IMR-90 (cell line): ENCODE results near the gene PPP1R13B. TPM values are rescaled to one million over a fixed set of nuclear protein-coding genes. Genes with fewer than 3 reads are reported as not detected.

Source experiments
- ATAC-seq: fragments of 200-7000 bp; cut with Tn5 transposase; 2 replicates; pipeline ENCODE4 v1.9.1; 2020; ENCODE audit warnings: low read depth, mild to moderate bottlenecking, moderate library complexity
- BruUV-seq: library from RNA; stranded (reverse); fragments of 400-500 nt; replicated peaks from 2 replicates; lab custom pipeline; 2021; lab: Mats Ljungman, UMichigan
- CTCF ChIA-PET: fragments of 300-600 bp; formaldehyde crosslinking; extraction: SDS; loops from one replicate; lab custom pipeline; 2021; ENCODE audit warnings: antibody characterized with exemption; lab: Yijun Ruan, JAX
- POLR2A ChIA-PET: fragments of 300-600 bp; sonication (Branson Sonifier 250); formaldehyde crosslinking; loops from one replicate; lab custom pipeline; 2022; ENCODE audit warnings: antibody characterized with exemption; ENCODE audit not compliant: unreplicated experiment; lab: Charles Lee
- DNase-seq: peaks from one replicate; pipeline ENCODE4 v3.0.0; 2013
- H2AFZ ChIP-seq: replicated peaks from 2 replicates; pipeline ENCODE3; 2013; ENCODE audit warnings: low read length, mild to moderate bottlenecking; ENCODE audit not compliant: poor library complexity
- H2AK5ac ChIP-seq: 2 replicates; pipeline ENCODE4 v1.6.1; 2013; ENCODE audit warnings: low read depth, low read length, inconsistent platforms
- H2AK9ac ChIP-seq: replicated peaks from 2 replicates; pipeline ENCODE3; 2013; ENCODE audit warnings: mild to moderate bottlenecking, low read depth, low read length, moderate library complexity; ENCODE audit not compliant: poor library complexity
- H2BK120ac ChIP-seq: 2 replicates; pipeline ENCODE4 v1.6.1; 2013; ENCODE audit warnings: low read depth, low read length, inconsistent platforms
- H2BK15ac ChIP-seq: 3 replicates; pipeline ENCODE4 v1.6.1; 2013; ENCODE audit warnings: low read depth, low read length, inconsistent platforms
- H2BK20ac ChIP-seq: 2 replicates; pipeline ENCODE4 v1.6.1; 2013; ENCODE audit warnings: low read depth, mild to moderate bottlenecking, inconsistent platforms, low read length, moderate library complexity
- H2BK5ac ChIP-seq: 2 replicates; pipeline ENCODE4 v1.6.1; 2013; ENCODE audit warnings: mild to moderate bottlenecking, low read depth, low read length, inconsistent platforms; ENCODE audit not compliant: poor library complexity, severe bottlenecking
- H3K14ac ChIP-seq: replicated peaks from 2 replicates; pipeline ENCODE4 v1.6.1; 2013; ENCODE audit warnings: low read depth, low read length, inconsistent platforms
- H3K18ac ChIP-seq: 2 replicates; pipeline ENCODE4 v1.6.1; 2013; ENCODE audit warnings: low read depth, low read length, control low read depth
- H3K23ac ChIP-seq: 2 replicates; pipeline ENCODE4 v1.6.1; 2013; ENCODE audit warnings: low read depth, low read length, inconsistent platforms
- H3K27ac ChIP-seq: 2 replicates; pipeline ENCODE4 v1.5.1; 2013; ENCODE audit warnings: mild to moderate bottlenecking, control low read depth, low read length; ENCODE audit not compliant: insufficient read depth
- H3K27me3 ChIP-seq: 2 replicates; pipeline ENCODE4 v1.6.1; 2013; ENCODE audit warnings: low read length; ENCODE audit not compliant: control insufficient read depth, insufficient read depth
- H3K36me3 ChIP-seq: 2 replicates; pipeline ENCODE4 v1.6.1; 2013; ENCODE audit warnings: low read length, mixed read lengths; ENCODE audit not compliant: control insufficient read depth, insufficient read depth
- H3K4ac ChIP-seq: 2 replicates; pipeline ENCODE4 v1.6.1; 2013; ENCODE audit warnings: low read depth, low read length, inconsistent platforms
- H3K4me1 ChIP-seq: 2 replicates; pipeline ENCODE4 v1.6.1; 2013; ENCODE audit warnings: low read length, mixed read lengths; ENCODE audit not compliant: control insufficient read depth, insufficient read depth
- H3K4me2 ChIP-seq: 2 replicates; pipeline ENCODE4 v1.6.1; 2013; ENCODE audit warnings: low read depth, mild to moderate bottlenecking, control low read depth, low read length, moderate library complexity
- H3K4me3 ChIP-seq: 2 replicates; pipeline ENCODE4 v1.5.1; 2013; ENCODE audit warnings: low read depth, mild to moderate bottlenecking, control low read depth, low read length, moderate library complexity; ENCODE audit not compliant: insufficient read depth
- H3K56ac ChIP-seq: 2 replicates; pipeline ENCODE4 v1.6.1; 2013; ENCODE audit warnings: low read length, inconsistent platforms; ENCODE audit not compliant: insufficient read depth; ENCODE audit errors: extremely low read depth
- H3K79me1 ChIP-seq, 2 experiments: 2 replicates each; pipeline ENCODE4 v1.6.1; 2013; ENCODE audit warnings: low read length in 2 of 2, inconsistent platforms in 1 of 2, low read depth in 1 of 2
- H3K9ac ChIP-seq: 2 replicates; pipeline ENCODE4 v1.6.1; 2013; ENCODE audit warnings: low read depth, low read length, control low read depth
- H3K9me1 ChIP-seq: 2 replicates; pipeline ENCODE4 v1.6.1; 2013; ENCODE audit warnings: low read length, inconsistent platforms; ENCODE audit not compliant: insufficient read depth
- H3K9me3 ChIP-seq: 2 replicates; pipeline ENCODE4 v1.6.1; 2013; ENCODE audit warnings: low read length; ENCODE audit not compliant: control insufficient read depth, insufficient read depth
- H4K20me1 ChIP-seq: 2 replicates; pipeline ENCODE4 v1.6.1; 2013; ENCODE audit warnings: low read length, inconsistent platforms; ENCODE audit not compliant: insufficient read depth
- H4K5ac ChIP-seq: 2 replicates; pipeline ENCODE4 v1.6.1; 2013; ENCODE audit warnings: mild to moderate bottlenecking, low read depth, low read length, control low read depth
- H4K8ac ChIP-seq, 2 experiments: 2 replicates each; pipeline ENCODE4 v1.6.1; 2013; ENCODE audit warnings: low read depth in 2 of 2, low read length in 2 of 2, control low read depth in 1 of 2, inconsistent platforms in 1 of 2
- H4K91ac ChIP-seq: 2 replicates; pipeline ENCODE4 v1.6.1; 2013; ENCODE audit warnings: low read depth, low read length, inconsistent platforms; ENCODE audit not compliant: insufficient read depth
- BHLHE40 ChIP-seq: fragments of 150-350 bp; IDR thresholded peaks from 2 replicates; pipeline ENCODE4 v1.6.1; 2016; ENCODE audit warnings: mild to moderate bottlenecking, low read depth, low read length
- CEBPB ChIP-seq: IDR thresholded peaks from 2 replicates; pipeline ENCODE4 v1.6.1; 2012; ENCODE audit warnings: low read depth, low read length, improper control_type of control experiment
- MXI1 ChIP-seq: IDR thresholded peaks from 2 replicates; pipeline ENCODE4 v1.6.1; 2012; ENCODE audit warnings: low read depth, mild to moderate bottlenecking, low read length, moderate library complexity, borderline replicate concordance
- WGBS, 2 experiments: methylation state at CpG; one replicate each; pipeline versions ENCODE4 v1.1.5 to v1.1.7; 2013; ENCODE audit warnings: missing lambda C conversion rate in 2 of 2; ENCODE audit not compliant: insufficient read length in 1 of 2; ENCODE audit errors: extremely low coverage in 2 of 2; 5-methylcytosine and 5-hydroxymethylcytosine counted together
- dilution Hi-C: fragments of 300-500 bp; cut with HindIII; formaldehyde crosslinking; loops from one replicate; pipeline ENCODE4 v1.14.3; 2018; ENCODE audit warnings: low sequenced_read_pairs; ENCODE audit not compliant: unreplicated experiment
- in situ Hi-C: fragments of 300-500 bp; cut with MboI; formaldehyde crosslinking; loops from 3 replicates; pipeline ENCODE4 v1.14.3; 2019; ENCODE audit warnings: low sequenced_read_pairs, inconsistent platforms, mixed read lengths
- intact Hi-C: fragments of 100-400 bp; cut with micrococcal nuclease; formaldehyde crosslinking; loops from 2 replicates; pipeline ENCODE4 v1.10.0; 2022
- polyA plus RNA-seq, 3 experiments: library from polyadenylated mRNA; depleted of rRNA; stranded (reverse); fragments of >200 nt; gene quantifications; 2 replicates each; pipeline ENCODE4 v1.2.3, GENCODE V29; 2012; ENCODE audit warnings: low replicate concordance in 1 of 3
- total RNA-seq: library from RNA; depleted of rRNA; stranded (reverse); fragments of >200 nt; gene quantifications from 2 replicates; pipeline ENCODE4 v1.2.3, GENCODE V29; 2012

The PPP1R13B gene
- total and polyA plus RNA-seq, 2 of the 4 experiments (the other 2 are of a cell fraction), result 1.6 to 2.8 TPM

DNA sequence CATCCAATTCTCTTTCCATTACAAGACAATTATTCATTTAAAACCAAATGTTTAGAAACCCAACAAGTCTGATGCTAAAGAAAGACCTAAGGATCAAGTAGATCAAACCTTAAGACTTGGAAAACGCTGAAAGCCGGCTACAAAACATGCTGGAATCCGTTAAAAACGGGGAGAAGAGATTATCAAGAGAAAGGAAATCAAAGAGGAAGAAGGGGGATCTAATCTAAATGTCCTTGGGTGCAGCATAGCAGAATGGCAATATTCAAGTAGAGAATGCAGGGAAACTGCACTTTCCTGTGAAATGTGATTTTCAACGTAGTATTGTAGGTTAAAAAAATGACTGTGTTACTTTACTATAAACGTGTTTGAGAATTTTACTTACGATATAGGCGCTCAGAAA lies 1.3 kb downstream of the PPP1R13B start:
- CTCF ChIA-PET, result no interaction called here
- H3K9me1 ChIP-seq, result no peaks in the 10 kb centered on the region
- H3K4me1 ChIP-seq, result no peaks in the 10 kb centered on the region
- H2AFZ ChIP-seq, result no peak overlapping the region
- no peaks in the 10 kb centered on the region for H4K20me1 ChIP-seq
- no peak overlapping the region for H2BK120ac ChIP-seq
- no peak overlapping the region for H4K5ac ChIP-seq
- H2BK15ac ChIP-seq, result no peak overlapping the region
- no peak overlapping the region for H3K56ac ChIP-seq
- H2AK9ac ChIP-seq, result no peak overlapping the region
- H2BK20ac ChIP-seq, result no peak overlapping the region
- no peak overlapping the region for H4K8ac ChIP-seq
- no TSS peak for BruUV-seq
- POLR2A ChIA-PET, result no interaction called here
- H2BK5ac ChIP-seq, result no peak overlapping the region
- dilution Hi-C loops, result no loop called here
- DNase-seq (no peak), ATAC-seq (no peak)
- TF ChIP-seq MXI1 (no peak), CEBPB (no peak), BHLHE40 (no peak)
- H3K27ac ChIP-seq, result no peak overlapping the region
- H3K4ac ChIP-seq, result no peak overlapping the region
- in situ Hi-C loops, result no loop called here
- peaks cover 19% of the 10 kb centered on the region for H3K27me3 ChIP-seq
- 40% methylated on average over 4 of the region's 8 CpGs; no CpG with 5 or more reads in 1 of the 2 experiments for WGBS, 2 experiments
- H3K36me3 ChIP-seq, result no peaks in the 10 kb centered on the region
- no peaks in the 10 kb centered on the region for H3K9me3 ChIP-seq
- H2AK5ac ChIP-seq, result no peak overlapping the region
- H3K4me2 ChIP-seq, result peak overlapping the region; percentile 99; the same call in 1 of the 2 replicates
- H4K91ac ChIP-seq, result no peak overlapping the region
- intact Hi-C loops, result no loop called here
- H3K79me1 ChIP-seq, result peaks cover 0 to 6% of the 10 kb centered on the region in 2 experiments; a peak in 1 of 4 replicates
- no peak overlapping the region for H3K14ac ChIP-seq
- H3K23ac ChIP-seq, result no peak overlapping the region
- peak overlapping the region; percentile 79 for H3K4me3 ChIP-seq
- H3K18ac ChIP-seq, result no peak overlapping the region
- H3K9ac ChIP-seq, result no peak overlapping the region
